ENCODE data around the gene MCC.

- TF ChIP-seq CTCF (IDR thresholded peaks at IDR 0.05; ENCODE audit: low read length) (no peak), EZH2 (optimal IDR thresholded peaks at IDR 0.05; ENCODE audit: low read depth, low read length) (no peak), EZH2phosphoT487 (IDR thresholded peaks at IDR 0.05; ENCODE audit: low read length) (no peak)
Measured at GRCh38 chr5:113397046-113397445, 91.2 kb downstream of the MCC start.

Data from MM.1S (cell line).